Retinal pigment epithelial cell (primary cell): Measurements from ENCODE around the gene AVEN.
"Not testable (repeated sequence)": the region's sequence is repeated elsewhere in the genome, so short reads cannot be mapped to it uniquely, and the experiment has no call there.

Source experiments
- DNase-seq: peaks from one replicate; pipeline ENCODE4 v3.0.0-alpha.2; 2010; ENCODE audit warnings: low read depth
- H3K4me3 ChIP-seq: 2 replicates; pipeline ENCODE4 v1.5.1; 2011; ENCODE audit warnings: mild to moderate bottlenecking, low read length, control low read depth, moderate library complexity
- CTCF ChIP-seq: conservative IDR thresholded peaks from 2 replicates; pipeline ENCODE4 v1.5.1; 2011; ENCODE audit warnings: low read depth, low read length, control low read depth, inconsistent platforms

AVEN gene

GRCh38 chr15:34010921-34011320, 28.1 kb downstream of the AVEN start:
- no peak for DNase-seq
- H3K4me3 ChIP-seq: no peak overlapping the region
- TF ChIP-seq CTCF: no peak

- TF ChIP-seq CTCF: no peak
- DNase-seq: no peak
- H3K4me3 ChIP-seq: no peak overlapping the region
These were observed 29.3 kb downstream of the AVEN start for GRCh38 chr15:34009656-34010055.

GRCh38 chr15:34006381-34006780, 32.6 kb downstream of the AVEN start:
- TF ChIP-seq CTCF: no peak
- H3K4me3 ChIP-seq: no peak overlapping the region
- no peak for DNase-seq

- no peak for DNase-seq
- H3K4me3 ChIP-seq: no peak overlapping the region
- no peak for TF ChIP-seq CTCF
These were observed 37.5 kb downstream of the AVEN start for GRCh38 chr15:34001536-34001935.

- H3K4me3 ChIP-seq, DNase-seq: not testable (repeated sequence)
These were observed 43.3 kb downstream of the AVEN start for GRCh38 chr15:33995666-33996065.

GRCh38 chr15:33994005-33994615, 44.9 kb downstream of the AVEN start:
- TF ChIP-seq CTCF: peak; percentile 62
- H3K4me3 ChIP-seq: no peak overlapping the region
- no peak for DNase-seq

GRCh38 chr15:33988384-33988783, 50.6 kb downstream of the AVEN start:
- no peak overlapping the region for H3K4me3 ChIP-seq
- no peak for TF ChIP-seq CTCF
- no peak for DNase-seq

- no peak for DNase-seq
- no peak for TF ChIP-seq CTCF
- H3K4me3 ChIP-seq: no peak overlapping the region
These were observed 51.6 kb downstream of the AVEN start for GRCh38 chr15:33987444-33987843.
